Pancreas (tissue), 10 donors: ENCODE results near the gene ARFGAP3. TPM values are rescaled to one million over a fixed set of nuclear protein-coding genes. Genes with fewer than 3 reads are reported as not detected.
A peak's percentile ranks its signal among the peaks of the same experiment; 100 is the strongest.

Experiments used
- ATAC-seq, 4 donors: fragments of 200-7000 bp; cut with Tn5 transposase; one replicate each; pipeline versions ENCODE4 v1.8.0 to v1.9.1; 2020; ENCODE audit warnings: mild to moderate bottlenecking in 4 of 4, moderate library complexity in 4 of 4
- DNase-seq, 6 donors: peaks; one replicate each; pipeline ENCODE4 v3.0.0-alpha.2; 2020
- FAIRE-seq: peaks from 2 replicates; lab custom pipeline; 2012; peaks lifted over from hg19 to GRCh38; lab: Jason Lieb, UNC
- H3K27ac ChIP-seq, 4 donors: fragments of 200-600 bp; sonication (generic); 1 replicate in 3 of 4; 2 replicates in 1 of 4; pipeline versions ENCODE4 v1.5.0 to v1.8.0; 2020
- H3K27me3 ChIP-seq, 4 donors: fragments of 200-600 bp; one replicate each; pipeline ENCODE4 v1.8.0; 2021
- H3K36me3 ChIP-seq, 3 donors: fragments of 200-600 bp; sonication (generic) in 1 of 3; one replicate each; pipeline versions ENCODE4 v1.5.0 to v1.8.0; 2020 to 2021
- H3K4me1 ChIP-seq, 3 donors: fragments of 200-600 bp; one replicate each; pipeline ENCODE4 v1.8.0; 2021
- H3K4me3 ChIP-seq, 4 donors: fragments of 200-600 bp; sonication (generic) in 2 of 4; one replicate each; pipeline versions ENCODE4 v1.5.0 to v1.8.0; 2020 to 2021
- H3K9me3 ChIP-seq, 4 donors: fragments of 200-600 bp; one replicate each; pipeline ENCODE4 v1.8.0; 2021
- CTCF ChIP-seq, 4 donors: fragments of 200-600 bp; sonication (generic) in 3 of 4; IDR thresholded peaks; one replicate each; pipeline versions ENCODE4 v1.5.0 to v1.8.0; 2021; ENCODE audit warnings: antibody characterized with exemption in 4 of 4
- WGBS, 2 donors: extraction: QIAGEN DNeasy Blood & Tissue Kit; methylation state at CpG; one replicate each; pipeline ENCODE4 v1.1.7; 2013; 5-methylcytosine and 5-hydroxymethylcytosine counted together
- intact Hi-C, 3 donors: fragments of 100-400 bp; cut with DNase I; formaldehyde crosslinking; loops; one replicate each; pipeline versions ENCODE4 v1.11.1 to v1.14.2; 2022
- polyA plus RNA-seq, 2 donors: library from polyadenylated mRNA; stranded (reverse); fragments of 200-250 nt; gene quantifications; one replicate each; pipeline ENCODE4 v1.2.3, GENCODE V29; 2013
- total RNA-seq, 6 donors: library from RNA; stranded (reverse); fragmentation: NEBNext Ultra II Directional in 4 of 6; extraction: Animal tissue kit (Norgen Biotek cat#: 25700) in 4 of 6; gene quantifications; one replicate each; pipeline versions ENCODE4 v1.2.1 to v1.2.4, GENCODE V29; 2021 to 2023
- donor health status: healthy with polysubstance abuse.
- donor health status: DM: no; HTN: no; CAD: no; lungs with moderate emphysema.
- donor health status: DM: no; HTN: no; CAD: no.
- donor health status: control.
- donor health status: control.
- donor health status: Bipolar disorder and iron deficiency.
- donor health status: DM: yes; HTN: yes; CAD: no.
- donor health status: DM: no; HTN: no; CAD: no.
- donor health status: DM: no; HTN: no; CAD: no.
- donor health status: DM: yes; HTN: yes; CAD: no.

Gene ARFGAP3
- total and polyA plus RNA-seq, 8 donors = 39.1 to 75.3 (median 61.1) TPM

GRCh38 chr22:42871146-42872050 is 14.3 kb upstream of the ARFGAP3 start:
- H3K27me3 ChIP-seq = no peaks in the 10 kb centered on the region
- intact Hi-C loops = no loop called here
- peaks cover 5 to 61% (median 37%) of the 10 kb centered on the region in 3 donors for H3K36me3 ChIP-seq
- DNase-seq (peak in 2 of 6 donors; percentile 40 to 68), ATAC-seq (no peak), FAIRE-seq (no peak)
- no peaks in the 10 kb centered on the region for H3K9me3 ChIP-seq
- no peak overlapping the region for H3K27ac ChIP-seq
- H3K4me1 ChIP-seq = peaks cover 8 to 18% (median 15%) of the 10 kb centered on the region in 3 donors
- H3K4me3 ChIP-seq = no peak overlapping the region
- 89 to 91% methylated on average over 31 of the region's 31 CpGs for WGBS, 2 donors
- TF ChIP-seq CTCF (IDR thresholded peaks at IDR 0.05) = no peak

GRCh38 chr22:42869888-42870480 is 12.9 kb upstream of the ARFGAP3 start:
- no peak for TF ChIP-seq CTCF (IDR thresholded peaks at IDR 0.05)
- no peak for FAIRE-seq
- intact Hi-C loops = no loop called here
- H3K9me3 ChIP-seq = no peaks in the 10 kb centered on the region
- DNase-seq = peak in 5 of 6 donors; percentile 39 to 68 (median 53)
- H3K4me3 ChIP-seq = no peak overlapping the region
- no peaks in the 10 kb centered on the region for H3K27me3 ChIP-seq
- no peak for ATAC-seq
- H3K27ac ChIP-seq = peak overlapping the region in 1 of 4 donors; percentile 69
- WGBS, 2 donors = 48 to 70% methylated on average over 33 of the region's 33 CpGs
- H3K4me1 ChIP-seq = peaks cover 8 to 18% (median 15%) of the 10 kb centered on the region in 3 donors
- H3K36me3 ChIP-seq = peaks cover 5 to 47% (median 30%) of the 10 kb centered on the region in 3 donors

- TF ChIP-seq CTCF (IDR thresholded peaks at IDR 0.05) = no peak
- no peak overlapping the region for H3K4me3 ChIP-seq
- H3K9me3 ChIP-seq = no peaks in the 10 kb centered on the region
- peak in 5 of 6 donors; percentile 24 to 75 (median 48) for DNase-seq
- intact Hi-C loops = no loop called here
- H3K4me1 ChIP-seq = peaks cover 8 to 18% (median 15%) of the 10 kb centered on the region in 3 donors
- 69 to 81% methylated on average over 8 of the region's 8 CpGs for WGBS, 2 donors
- FAIRE-seq = no peak
- H3K27me3 ChIP-seq = no peaks in the 10 kb centered on the region
- peak in 3 of 4 donors; percentile 1 to 2 (median 1) for ATAC-seq
- H3K36me3 ChIP-seq = peaks cover 5 to 43% (median 30%) of the 10 kb centered on the region in 3 donors
- peak overlapping the region; percentile 4 to 69 (median 60) for H3K27ac ChIP-seq
Observed at GRCh38 chr22:42869463-42869862, 12.4 kb upstream of the ARFGAP3 start.

GRCh38 chr22:42868751-42869251 is 11.7 kb upstream of the ARFGAP3 start:
- peaks cover 5 to 36% (median 30%) of the 10 kb centered on the region in 3 donors for H3K36me3 ChIP-seq
- peak; percentile 74 to 86 (median 84) for ATAC-seq
- WGBS, 2 donors = 33 to 34% methylated on average over 16 of the region's 16 CpGs

More at GRCh38 chr22:42868751-42869251, 11.7 kb upstream of the ARFGAP3 start:
- H3K4me1 ChIP-seq = peaks cover 8 to 18% (median 15%) of the 10 kb centered on the region in 3 donors
- H3K9me3 ChIP-seq = no peaks in the 10 kb centered on the region
- TF ChIP-seq CTCF (IDR thresholded peaks at IDR 0.05) = no peak
- no peaks in the 10 kb centered on the region for H3K27me3 ChIP-seq
- H3K27ac ChIP-seq = peak overlapping the region; percentile 29 to 69 (median 60)
- DNase-seq (peak; percentile 87 to 95 (median 90)), FAIRE-seq (no peak)
- intact Hi-C loops = no loop called here
- H3K4me3 ChIP-seq = no peak overlapping the region
